Epithelial cell of esophagus (primary cell): ENCODE measurements around the gene IQGAP1.

ENCODE experiments used
- DNase-seq: peaks from one replicate; pipeline ENCODE4 v3.0.0; 2010; ENCODE audit warnings: low read depth
- H3K4me3 ChIP-seq: 2 replicates; pipeline ENCODE4 v1.5.1; 2011; ENCODE audit warnings: mild to moderate bottlenecking, low read length, control low read depth
- CTCF ChIP-seq: IDR thresholded peaks from 2 replicates; pipeline ENCODE4 v1.5.1; 2011; ENCODE audit warnings: low read depth, mild to moderate bottlenecking, low read length, control low read depth, inconsistent platforms; ENCODE audit not compliant: insufficient read depth; ENCODE audit errors: missing control alignments

Gene IQGAP1

GRCh38 chr15:90393040-90393439, 5.0 kb downstream of the IQGAP1 start:
- no peak for DNase-seq
- no peak overlapping the region for H3K4me3 ChIP-seq
- TF ChIP-seq CTCF = no peak

DNA sequence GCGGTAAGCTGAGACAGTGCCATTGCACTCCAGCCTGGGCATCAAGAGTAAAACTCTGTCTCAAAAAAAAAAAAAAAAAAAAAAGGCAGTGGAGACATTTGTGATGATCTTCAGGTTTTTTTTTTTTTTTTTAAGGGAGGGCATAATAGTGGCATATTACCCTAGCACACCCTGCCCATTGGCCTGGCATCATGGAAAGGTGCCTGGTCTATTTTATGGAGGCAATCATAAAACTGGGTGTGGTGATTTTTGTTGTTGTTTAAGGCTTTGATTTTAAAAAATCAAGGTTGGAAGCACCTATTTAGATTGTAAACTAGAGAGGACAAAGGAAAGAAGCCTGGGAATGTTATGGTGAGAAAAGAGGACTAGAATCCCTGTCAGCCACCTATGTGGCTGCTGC, 6.0 kb downstream of the IQGAP1 start:
- no peak for DNase-seq
- no peak for TF ChIP-seq CTCF
- H3K4me3 ChIP-seq = no peak overlapping the region

DNA sequence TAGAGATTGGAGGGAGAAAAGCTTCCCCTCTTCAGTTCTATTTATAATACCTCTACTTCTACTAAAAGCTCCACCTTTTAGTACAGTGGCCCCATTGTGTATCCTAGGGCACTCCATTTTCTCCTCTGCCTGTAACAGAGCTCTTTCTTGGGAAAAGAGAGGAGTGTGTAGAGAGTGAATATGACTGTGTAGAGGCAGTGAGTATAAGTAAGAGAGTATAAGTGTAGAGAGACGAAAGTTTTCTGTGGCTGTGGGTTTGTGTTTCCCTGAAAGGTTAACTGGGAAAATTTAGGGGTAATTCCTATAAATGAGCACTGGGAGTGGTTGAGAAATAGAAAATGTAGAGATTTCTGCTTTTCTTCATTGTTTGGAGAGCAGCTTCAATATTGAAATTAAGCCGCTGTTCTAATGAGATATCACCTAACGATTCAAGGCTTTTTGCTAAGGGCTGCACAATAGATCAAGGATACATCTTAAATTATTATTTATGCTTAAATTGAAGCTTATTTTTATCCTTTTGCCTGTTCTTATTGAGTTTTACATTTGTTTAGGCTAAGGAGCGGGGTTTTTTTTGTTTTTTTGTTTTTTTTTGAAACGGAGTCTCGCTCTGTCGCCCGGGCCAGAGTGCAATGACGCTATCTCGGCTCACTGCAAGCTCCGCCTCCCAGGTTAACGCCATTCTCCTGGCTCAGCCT, 6.9 kb downstream of the IQGAP1 start:
- DNase-seq = no peak
- no peak overlapping the region for H3K4me3 ChIP-seq
- no peak for TF ChIP-seq CTCF

- H3K4me3 ChIP-seq = no peak overlapping the region
- no peak for TF ChIP-seq CTCF
- DNase-seq = no peak
Measured at GRCh38 chr15:90396321-90396720, 8.3 kb downstream of the IQGAP1 start.

GRCh38 chr15:90400005-90400758, 12.1 kb downstream of the IQGAP1 start:
- peak; percentile 43 for DNase-seq
- H3K4me3 ChIP-seq = peak overlapping the region; percentile 21
- TF ChIP-seq CTCF = no peak

GRCh38 chr15:90400759-90401314, 12.8 kb downstream of the IQGAP1 start:
- no peak for TF ChIP-seq CTCF
- peak overlapping the region; percentile 21 for H3K4me3 ChIP-seq
- peak; percentile 92 for DNase-seq
